GM18861 (cell line): ENCODE measurements around the gene RASA3.
"Not testable (repeated sequence)": the region's sequence is repeated elsewhere in the genome, so short reads cannot be mapped to it uniquely, and the experiment has no call there.

Experiments used
- ATAC-seq: cut with Tn5 transposase; IDR thresholded peaks from one replicate; pipeline ENCODE4 v1.9.1; 2021; ENCODE audit not compliant: unreplicated experiment

RASA3 gene

GRCh38 chr13:114143806-114144605 is 11.6 kb upstream of the RASA3 start:
- peak; percentile 36 for ATAC-seq

GRCh38 chr13:114142640-114143490 is 10.4 kb upstream of the RASA3 start:
- ATAC-seq: no peak

GRCh38 chr13:114142137-114142550 is 9.7 kb upstream of the RASA3 start:
- ATAC-seq: no peak

GRCh38 chr13:114141261-114141996 is 9.0 kb upstream of the RASA3 start:
- ATAC-seq: no peak

GRCh38 chr13:114140906-114141250 is 8.5 kb upstream of the RASA3 start:
- ATAC-seq: no peak

- no peak for ATAC-seq
Measured at GRCh38 chr13:114140131-114140905, 7.9 kb upstream of the RASA3 start.

GRCh38 chr13:114136576-114136975 is 4.2 kb upstream of the RASA3 start:
- no peak for ATAC-seq

GRCh38 chr13:114135731-114136171 is 3.3 kb upstream of the RASA3 start:
- no peak for ATAC-seq

GRCh38 chr13:114134944-114135610 is 2.7 kb upstream of the RASA3 start:
- no peak for ATAC-seq

- no peak for ATAC-seq
Measured at GRCh38 chr13:114134111-114134943, 1.9 kb upstream of the RASA3 start.

GRCh38 chr13:114133552-114133951 is 1.1 kb upstream of the RASA3 start:
- ATAC-seq: not testable (repeated sequence)

GRCh38 chr13:114133126-114133525 is 703 bp upstream of the RASA3 start:
- not testable (repeated sequence) for ATAC-seq

- no peak for ATAC-seq
Measured at GRCh38 chr13:114131583-114132418, 622 bp downstream of the RASA3 start.

GRCh38 chr13:114130837-114131582 is 1.4 kb downstream of the RASA3 start:
- no peak for ATAC-seq

- ATAC-seq: no peak
Measured at GRCh38 chr13:114130131-114130836, 2.1 kb downstream of the RASA3 start.

- no peak for ATAC-seq
Measured at GRCh38 chr13:114129649-114130062, 2.8 kb downstream of the RASA3 start.
